ENCODE results near the gene PRDM16.

The PRDM16 gene

GRCh38 chr1:3120140-3120539 is 51.1 kb downstream of the PRDM16 start:
- DNase-seq (ENCODE audit: low read depth in 2 of 2), result no peak

GRCh38 chr1:3120994-3121393 is 52.0 kb downstream of the PRDM16 start:
- TF ChIP-seq CTCF (IDR thresholded peaks at IDR 0.05; ENCODE audit: low read depth, low read length), result no peak
- H3K4me3 ChIP-seq (replicated peaks in 1 of 2; ENCODE audit: low read depth in 2 of 2, low read length in 2 of 2), result no peak overlapping the region
- DNase-seq (ENCODE audit: low read depth in 2 of 2), result no peak

More at GRCh38 chr1:3120140-3120539, 51.1 kb downstream of the PRDM16 start:
- TF ChIP-seq CTCF (IDR thresholded peaks at IDR 0.05; ENCODE audit: low read depth, low read length), result no peak
- no peak overlapping the region for H3K4me3 ChIP-seq (replicated peaks in 1 of 2; ENCODE audit: low read depth in 2 of 2, low read length in 2 of 2)

GRCh38 chr1:3121401-3122210 is 52.6 kb downstream of the PRDM16 start:
- no peak overlapping the region for H3K4me3 ChIP-seq (replicated peaks in 1 of 2; ENCODE audit: low read depth in 2 of 2, low read length in 2 of 2)
- no peak for TF ChIP-seq CTCF (IDR thresholded peaks at IDR 0.05; ENCODE audit: low read depth, low read length)
- DNase-seq (ENCODE audit: low read depth in 2 of 2), result no peak

GRCh38 chr1:3122311-3122710 is 53.3 kb downstream of the PRDM16 start:
- H3K4me3 ChIP-seq (replicated peaks in 1 of 2; ENCODE audit: low read depth in 2 of 2, low read length in 2 of 2), result no peak overlapping the region
- DNase-seq (ENCODE audit: low read depth in 2 of 2), result no peak
- no peak for TF ChIP-seq CTCF (IDR thresholded peaks at IDR 0.05; ENCODE audit: low read depth, low read length)

- no peak for TF ChIP-seq CTCF (IDR thresholded peaks at IDR 0.05; ENCODE audit: low read depth, low read length)
- no peak overlapping the region for H3K4me3 ChIP-seq (replicated peaks in 1 of 2; ENCODE audit: low read depth in 2 of 2, low read length in 2 of 2)
- DNase-seq (ENCODE audit: low read depth in 2 of 2), result no peak
These were observed 55.2 kb downstream of the PRDM16 start for GRCh38 chr1:3124246-3124645.

- DNase-seq (ENCODE audit: low read depth in 2 of 2), result no peak
- no peak overlapping the region for H3K4me3 ChIP-seq (replicated peaks in 1 of 2; ENCODE audit: low read depth in 2 of 2, low read length in 2 of 2)
- TF ChIP-seq CTCF (IDR thresholded peaks at IDR 0.05; ENCODE audit: low read depth, low read length), result no peak
These were observed 56.1 kb downstream of the PRDM16 start for GRCh38 chr1:3125078-3125477.

Data from cardiac fibroblast (primary cell).